Upper lobe of left lung (tissue), 6 donors: ENCODE results near the gene FNDC3B. TPM values are rescaled to one million over a fixed set of nuclear protein-coding genes. Genes with fewer than 3 reads are reported as not detected.
"Not testable (repeated sequence)": the region's sequence is repeated elsewhere in the genome, so short reads cannot be mapped to it uniquely, and the experiment has no call there.

Experiments
- ATAC-seq, 2 donors: fragments of 200-7000 bp; cut with Tn5 transposase; one replicate each; pipeline ENCODE4 v1.9.1; 2022; ENCODE audit warnings: mild to moderate bottlenecking in 2 of 2, moderate library complexity in 2 of 2; ENCODE audit not compliant: low FRiP score in 2 of 2
- DNase-seq, 2 donors: peaks; one replicate each; pipeline ENCODE4 v3.0.0-alpha.2; 2019 to 2020
- H3K27ac ChIP-seq, 4 donors: fragments of 200-600 bp; sonication (generic); one replicate each; pipeline ENCODE4 v1.5.1; 2016 to 2019
- H3K27me3 ChIP-seq, 4 donors: fragments of 200-600 bp; sonication (generic); one replicate each; pipeline ENCODE4 v1.5.1; 2017 to 2019
- H3K36me3 ChIP-seq, 4 donors: fragments of 200-600 bp; sonication (generic); one replicate each; pipeline ENCODE4 v1.5.1; 2016 to 2019
- H3K4me1 ChIP-seq, 4 donors: fragments of 200-600 bp; sonication (generic); one replicate each; pipeline ENCODE4 v1.5.1; 2018 to 2019
- H3K4me3 ChIP-seq, 4 donors: fragments of 200-600 bp; sonication (generic); one replicate each; pipeline ENCODE4 v1.5.1; 2017 to 2019; ENCODE audit warnings: mild to moderate bottlenecking in 2 of 4, moderate library complexity in 1 of 4
- H3K9me3 ChIP-seq, 4 donors: fragments of 200-600 bp; sonication (generic); one replicate each; pipeline ENCODE4 v1.5.1; 2018 to 2019
- CTCF ChIP-seq, 6 experiments: fragments of 450-650 bp in 4 of 6; fragments of 200-600 bp in 2 of 6; sonication (generic) in 2 of 6; IDR thresholded peaks; one replicate each; pipeline ENCODE4 v1.5.1; 2016 to 2019; ENCODE audit warnings: antibody characterized with exemption in 6 of 6
- EP300 ChIP-seq, 4 donors: sonication (generic); formaldehyde crosslinking; IDR thresholded peaks; one replicate each; pipeline ENCODE4 v1.5.1; 2017; ENCODE audit warnings: antibody characterized with exemption in 4 of 4, control low read depth in 2 of 4
- POLR2A ChIP-seq, 4 donors: fragments of 450-650 bp; IDR thresholded peaks; one replicate each; pipeline ENCODE4 v1.5.1; 2016 to 2017; ENCODE audit warnings: antibody characterized with exemption in 4 of 4, mild to moderate bottlenecking in 2 of 4
- POLR2AphosphoS5 ChIP-seq, 2 donors: sonication (generic); formaldehyde crosslinking; IDR thresholded peaks; one replicate each; pipeline ENCODE4 v1.5.1; 2017; ENCODE audit warnings: antibody characterized with exemption in 2 of 2
- WGBS, 2 donors: methylation state at CpG; one replicate each; pipeline ENCODE4 v1.1.5; 2017 to 2018; 5-methylcytosine and 5-hydroxymethylcytosine counted together
- total RNA-seq, 6 donors: library from RNA; depleted of rRNA in 4 of 6; stranded (reverse); fragments of >200 nt in 4 of 6; gene quantifications; one replicate each; pipeline versions ENCODE4 v1.1.0 to v1.2.1, GENCODE V29; 2016 to 2021
- donor health status: DM: no; HTN: no; CAD: no; lungs with moderate emphysema.
- donor health status: DM: no; HTN: yes; CAD: no; lungs with severe emphysema.

Gene FNDC3B
- total RNA-seq, 6 donors from 2014 or later, result 73.3 to 167 (median 119) TPM

GRCh38 chr3:172236771-172237742 is 197.7 kb downstream of the FNDC3B start:
- H3K36me3 ChIP-seq, result peaks cover 0 to 7% (median 0%) of the 10 kb centered on the region in 4 donors
- DNase-seq (no peak), ATAC-seq (no peak)
- no peaks in the 10 kb centered on the region for H3K27me3 ChIP-seq
- TF ChIP-seq CTCF (IDR thresholded peaks at IDR 0.05) (no peak), EP300 (IDR thresholded peaks at IDR 0.05) (no peak), POLR2AphosphoS5 (IDR thresholded peaks at IDR 0.05) (no peak), POLR2A (IDR thresholded peaks at IDR 0.05) (no peak)
- H3K27ac ChIP-seq, result no peak overlapping the region
- WGBS, 2 donors, result 89 to 92% methylated on average over 4 to 5 of the region's 5 CpGs
- H3K4me3 ChIP-seq, result no peak overlapping the region
- peaks cover 0 to 16% (median 9%) of the 10 kb centered on the region in 4 donors for H3K4me1 ChIP-seq
- peaks cover 0 to 1% (median 0%) of the 10 kb centered on the region in 4 donors for H3K9me3 ChIP-seq

GRCh38 chr3:172238188-172238587 is 198.8 kb downstream of the FNDC3B start:
- no peak overlapping the region for H3K4me3 ChIP-seq
- WGBS, 2 donors, result 88 to 89% methylated on average over 4 of the region's 4 CpGs
- peaks cover 0 to 11% (median 3%) of the 10 kb centered on the region in 4 donors for H3K9me3 ChIP-seq
- ATAC-seq, result no peak
- H3K36me3 ChIP-seq, result peaks cover 0 to 16% (median 4%) of the 10 kb centered on the region in 4 donors
- H3K27me3 ChIP-seq, result no peaks in the 10 kb centered on the region
- DNase-seq, result no peak
- peaks cover 0 to 16% (median 9%) of the 10 kb centered on the region in 4 donors for H3K4me1 ChIP-seq
- no peak for TF ChIP-seq POLR2AphosphoS5 (IDR thresholded peaks at IDR 0.05)
- TF ChIP-seq EP300 (IDR thresholded peaks at IDR 0.05), result no peak
- no peak for TF ChIP-seq CTCF (IDR thresholded peaks at IDR 0.05)
- no peak for TF ChIP-seq POLR2A (IDR thresholded peaks at IDR 0.05)
- H3K27ac ChIP-seq, result no peak overlapping the region

GRCh38 chr3:172239218-172239790 is 199.9 kb downstream of the FNDC3B start:
- no peak for TF ChIP-seq EP300 (IDR thresholded peaks at IDR 0.05)
- no peak for TF ChIP-seq CTCF (IDR thresholded peaks at IDR 0.05)
- TF ChIP-seq POLR2AphosphoS5 (IDR thresholded peaks at IDR 0.05), result no peak
- TF ChIP-seq POLR2A (IDR thresholded peaks at IDR 0.05), result no peak
- DNase-seq, result no peak
- peaks cover 0 to 11% (median 7%) of the 10 kb centered on the region in 4 donors for H3K4me1 ChIP-seq
- peaks cover 0 to 16% (median 4%) of the 10 kb centered on the region in 4 donors for H3K36me3 ChIP-seq
- no peak overlapping the region for H3K27ac ChIP-seq
- peaks cover 0 to 11% (median 3%) of the 10 kb centered on the region in 4 donors for H3K9me3 ChIP-seq
- H3K27me3 ChIP-seq, result no peaks in the 10 kb centered on the region
- H3K4me3 ChIP-seq, result no peak overlapping the region
- ATAC-seq, result peak in 1 of 2 donors; percentile 53
- WGBS, 2 donors, result 57 to 67% methylated on average over 3 of the region's 3 CpGs

GRCh38 chr3:172241405-172241804 is 202.0 kb downstream of the FNDC3B start:
- Histone ChIP-seq H3K4me1 (peaks cover 2 to 16% (median 7%) of the 10 kb centered on the region in 4 donors), H3K36me3 (peaks cover 0 to 16% (median 4%) of the 10 kb centered on the region in 4 donors), H3K27ac (no peak overlapping the region), H3K27me3 (no peaks in the 10 kb centered on the region), H3K9me3 (peaks cover 0 to 11% (median 3%) of the 10 kb centered on the region in 4 donors), H3K4me3 (no peak overlapping the region)
- ATAC-seq (no peak), DNase-seq (no peak)
- WGBS, 2 donors, result 84 to 86% methylated on average over 1 of the region's 1 CpG
- no peak for TF ChIP-seq POLR2AphosphoS5 (IDR thresholded peaks at IDR 0.05)
- no peak for TF ChIP-seq EP300 (IDR thresholded peaks at IDR 0.05)
- no peak for TF ChIP-seq CTCF (IDR thresholded peaks at IDR 0.05)
- TF ChIP-seq POLR2A (IDR thresholded peaks at IDR 0.05), result no peak

GRCh38 chr3:172242471-172242870 is 203.1 kb downstream of the FNDC3B start:
- H3K27ac ChIP-seq, H3K4me3 ChIP-seq, DNase-seq, ATAC-seq, H3K27me3 ChIP-seq: not testable (repeated sequence)
- 93 to 98% methylated on average over 3 of the region's 3 CpGs for whole genome bisulfite sequencing, 2 donors
- H3K36me3 ChIP-seq, result peaks cover 0 to 17% (median 4%) of the 10 kb centered on the region in 4 donors
- peaks cover 4 to 16% (median 8%) of the 10 kb centered on the region in 4 donors for H3K4me1 ChIP-seq
- H3K9me3 ChIP-seq, result peaks cover 0 to 11% (median 3%) of the 10 kb centered on the region in 4 donors

- not testable (repeated sequence) for H3K4me3 ChIP-seq
- peaks cover 4 to 16% (median 8%) of the 10 kb centered on the region in 4 donors for H3K4me1 ChIP-seq
Observed at GRCh38 chr3:172243376-172243775, 204.0 kb downstream of the FNDC3B start.

More at GRCh38 chr3:172243376-172243775, 204.0 kb downstream of the FNDC3B start:
- H3K27ac ChIP-seq, ATAC-seq, H3K27me3 ChIP-seq, DNase-seq: not testable (repeated sequence)
- Histone ChIP-seq H3K36me3 (peaks cover 0 to 26% (median 6%) of the 10 kb centered on the region in 4 donors), H3K9me3 (peaks cover 0 to 11% (median 3%) of the 10 kb centered on the region in 4 donors)
- WGBS, 2 donors, result 58 to 81% methylated on average over 3 of the region's 3 CpGs
